K562 (cell line): ENCODE data around the gene FIZ1. TPM values are rescaled to one million over a fixed set of nuclear protein-coding genes. Genes with fewer than 3 reads are reported as not detected.

Source experiments
- ATAC-seq: fragments of 200-7000 bp; cut with Tn5 transposase; 3 replicates; pipeline ENCODE4 v1.9.1; 2020; ENCODE audit warnings: moderate library complexity
- BruUV-seq: library from RNA; stranded (reverse); fragments of 400-500 nt; replicated peaks from 2 replicates; lab custom pipeline; 2021; lab: Mats Ljungman, UMichigan
- CTCF ChIA-PET: fragments of 300-600 bp; formaldehyde crosslinking; extraction: SDS; loops from one replicate; lab custom pipeline; 2021; ENCODE audit warnings: low intra/inter-chr PET ratio; lab: Yijun Ruan, JAX
- POLR2A ChIA-PET: fragments of 300-600, 350-650 bp; sonication (Branson Sonifier 250); formaldehyde crosslinking; extraction: SDS; loops from one replicate; lab custom pipeline; 2021; ENCODE audit warnings: antibody characterized with exemption, inconsistent platforms; lab: Yijun Ruan, JAX
- DNase-seq, 4 experiments: peaks; one replicate each; pipeline versions ENCODE4 v3.0.0 to v3.0.0-alpha.2; 2011 to 2018; ENCODE audit warnings: low spot score in 3 of 4, mixed read lengths in 3 of 4; ENCODE audit errors: extremely low read depth in 1 of 4
- FAIRE-seq: peaks from 2 replicates; lab custom pipeline; 2011; peaks lifted over from hg19 to GRCh38; lab: Jason Lieb, UNC
- H2AFZ ChIP-seq: 2 replicates; pipeline ENCODE4 v1.6.0; 2011; ENCODE audit warnings: low read depth, low read length, control low read depth, inconsistent platforms
- H3K27ac ChIP-seq: fragments of 200-600 bp; 3 replicates; pipeline ENCODE4 v1.8.0; 2011; ENCODE audit warnings: low read depth, mild to moderate bottlenecking, control low read depth, inconsistent platforms, low read length, moderate library complexity, mixed read lengths; ENCODE audit errors: extremely low read depth
- H3K27me3 ChIP-seq, 2 experiments: fragments of 300-600 bp in 1 of 2; 2 replicates in 1 of 2; 3 replicates in 1 of 2; pipeline versions ENCODE4 v1.6.0 to v1.8.0; 2011; ENCODE audit warnings: inconsistent platforms in 2 of 2, low read length in 2 of 2, mild to moderate bottlenecking in 1 of 2, mixed read lengths in 1 of 2, moderate library complexity in 1 of 2; ENCODE audit not compliant: control insufficient read depth in 2 of 2, insufficient read depth in 2 of 2
- H3K36me3 ChIP-seq: fragments of 300-600 bp; 3 replicates; pipeline ENCODE4 v1.8.0; 2011; ENCODE audit warnings: mild to moderate bottlenecking, low read length, inconsistent platforms; ENCODE audit not compliant: control insufficient read depth, insufficient read depth
- H3K4me1 ChIP-seq, 2 experiments: fragments of 200-600 bp in 1 of 2; replicated peaks in 1 of 2; 2 replicates in 1 of 2; 3 replicates in 1 of 2; pipeline versions ENCODE4 v1.5.1 to v1.8.0; 2011; ENCODE audit warnings: inconsistent platforms in 2 of 2, low read length in 2 of 2, mild to moderate bottlenecking in 1 of 2, mixed read lengths in 1 of 2, moderate library complexity in 1 of 2; ENCODE audit not compliant: control insufficient read depth in 2 of 2, insufficient read depth in 2 of 2
- H3K4me2 ChIP-seq: 2 replicates; pipeline ENCODE4 v1.6.1; 2011; ENCODE audit warnings: low read length, control low read depth, inconsistent platforms, mixed read lengths; ENCODE audit not compliant: insufficient read depth
- H3K4me3 ChIP-seq: fragments of 200-600 bp; sonication (generic), shearing (Covaris generic); 2 replicates; pipeline ENCODE4 v1.5.1; 2016; ENCODE audit warnings: control low read depth, inconsistent platforms
- H3K79me2 ChIP-seq: fragments of 200-600 bp; 3 replicates; pipeline ENCODE4 v1.8.0; 2011; ENCODE audit warnings: low read length, inconsistent platforms; ENCODE audit not compliant: control insufficient read depth, insufficient read depth
- H3K9ac ChIP-seq, 2 experiments: 2 replicates each; pipeline versions ENCODE4 v1.6.0 to v1.6.1; 2011; ENCODE audit warnings: low read depth in 2 of 2, low read length in 2 of 2, control low read depth in 1 of 2, inconsistent platforms in 1 of 2, mild to moderate bottlenecking in 1 of 2, mixed read lengths in 1 of 2; ENCODE audit not compliant: insufficient read depth in 1 of 2
- H3K9me1 ChIP-seq: one replicate; pipeline ENCODE4 v1.6.0; 2011; ENCODE audit warnings: inconsistent platforms, mild to moderate bottlenecking, low read length, moderate library complexity; ENCODE audit not compliant: control insufficient read depth, insufficient read depth
- H3K9me3 ChIP-seq: replicated peaks from 2 replicates; pipeline ENCODE4 v1.5.1; 2011; ENCODE audit warnings: low read depth, low read length, inconsistent platforms; ENCODE audit not compliant: control insufficient read depth, insufficient read depth
- H4K20me1 ChIP-seq: replicated peaks from 2 replicates; pipeline ENCODE4 v1.6.1; 2011; ENCODE audit warnings: low read length, inconsistent platforms, mixed read lengths; ENCODE audit not compliant: control insufficient read depth, insufficient read depth
- MYBL2 ChIP-seq, 2 experiments: fragments of 450-650 bp in 1 of 2; sonication (generic) in 1 of 2; formaldehyde crosslinking in 1 of 2; IDR thresholded peaks; 2 replicates each; pipeline versions ENCODE4 v1.6.1 to v1.8.1; 2017 to 2022; ENCODE audit warnings: borderline replicate concordance in 1 of 2, inconsistent platforms in 1 of 2, low read depth in 1 of 2, mild to moderate bottlenecking in 1 of 2, missing genetic modification reagents in 1 of 2, moderate library complexity in 1 of 2
- POLR2G ChIP-seq: fragments of 200-400 bp; formaldehyde crosslinking; IDR thresholded peaks from 2 replicates; pipeline ENCODE4 v1.6.1; 2017; ENCODE audit warnings: low read depth, mild to moderate bottlenecking, antibody characterized with exemption, low read length, moderate library complexity
- SRSF9 ChIP-seq: fragments of 200-400 bp; formaldehyde crosslinking; IDR thresholded peaks from 2 replicates; pipeline ENCODE4 v1.6.1; 2017; ENCODE audit warnings: low read depth, low read length, borderline replicate concordance
- TAL1 ChIP-seq: fragments of 450-650 bp; IDR thresholded peaks from 2 replicates; pipeline ENCODE4 v1.6.1; 2016; ENCODE audit warnings: mild to moderate bottlenecking
- WGBS: fragments of 100-300 bp; shearing (Covaris generic); methylation state at CpG from one replicate; pipeline ENCODE4 v1.1.6; 2016; ENCODE audit warnings: low coverage, mixed read lengths; ENCODE audit not compliant: insufficient coverage; ENCODE audit errors: missing lambda C conversion rate; 5-methylcytosine and 5-hydroxymethylcytosine counted together
- in situ Hi-C: fragments of 300-500 bp; cut with MboI; formaldehyde crosslinking; loops from 4 replicates; pipeline ENCODE4 v1.15.0; 2018; ENCODE audit warnings: inconsistent platforms, mixed read lengths
- intact Hi-C: fragments of 100-400 bp; cut with micrococcal nuclease; formaldehyde crosslinking; loops from 2 replicates; pipeline ENCODE4 v1.14.2; 2022
- polyA plus RNA-seq, 8 experiments: library from polyadenylated mRNA; depleted of rRNA in 4 of 8; stranded (reverse) in 5 of 8; unstranded in 3 of 8; fragments of >200 nt; fragmentation: Nextera tagmentation in 2 of 8; fragmentation: Illumina TruSeq in 1 of 8; extraction: Ambion mirVana in 2 of 8; extraction: Trizol in 1 of 8; gene quantifications; 2 replicates each; pipeline versions ENCODE4 v1.2.1 to v1.2.3, GENCODE V29; 2011 to 2014; ENCODE audit warnings: inconsistent platforms in 1 of 8, missing spikeins in 1 of 8
- total RNA-seq, 7 experiments: library from RNA; depleted of rRNA in 6 of 7; stranded (reverse); fragments of >200 nt in 6 of 7; fragmentation: Illumina TruSeq in 2 of 7; extraction: Trizol in 2 of 7; gene quantifications; 2 replicates each; pipeline versions ENCODE4 v1.2.1 to v1.2.3, GENCODE V29; 2011 to 2021; ENCODE audit warnings: low replicate concordance in 1 of 7
- TF ChIP-seq, protein P1 (sequence below): fragments of 150-350 bp; conservative IDR thresholded peaks from 2 replicates; pipeline ENCODE4 v1.6.1; 2014; ENCODE audit warnings: low read length

The FIZ1 gene
- total and polyA plus RNA-seq, 9 of the 15 experiments (the other 6 are each of a cell fraction or from before 2014, with no cell fraction given) = 0.79 to 17.5 (median 5.5) TPM

DNA sequence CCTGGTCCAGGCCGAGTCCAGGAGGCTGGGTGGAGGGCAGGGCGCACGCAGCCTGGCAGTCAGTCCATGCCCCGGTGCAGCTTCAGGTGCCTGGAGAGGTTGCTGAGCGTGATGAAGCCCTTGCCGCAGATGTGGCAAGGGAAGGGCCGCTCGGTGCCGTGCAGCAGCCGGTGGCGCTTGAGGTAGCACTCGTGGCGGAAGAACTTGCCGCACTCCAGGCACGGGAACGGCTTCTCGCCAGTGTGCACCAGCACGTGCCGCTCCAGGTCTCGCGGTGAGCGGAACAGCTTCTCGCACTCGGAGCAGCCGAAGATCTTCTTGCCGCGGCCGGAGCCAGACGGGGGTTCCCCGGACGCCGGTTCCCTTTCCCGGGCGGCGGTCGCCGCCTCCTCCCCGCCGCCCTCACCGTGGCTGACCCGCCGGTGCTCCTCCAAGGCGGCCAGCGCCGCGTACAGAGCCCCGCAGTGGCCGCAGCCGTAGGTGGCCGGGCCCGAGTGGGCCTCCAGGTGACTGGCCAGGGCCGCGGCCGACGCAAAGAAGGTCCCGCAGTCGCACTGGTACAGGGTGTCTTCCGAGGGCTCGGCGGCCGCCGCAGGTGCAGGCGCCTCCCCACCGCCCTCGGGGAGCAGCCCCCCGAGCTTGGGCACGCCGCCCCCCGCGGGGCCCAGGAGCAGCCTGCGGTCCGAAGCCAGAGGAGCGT lies 6.8 kb downstream of the FIZ1 start:
- Histone ChIP-seq H3K9ac (no peak overlapping the region), H3K79me2 (no peaks in the 10 kb centered on the region), H3K9me3 (peaks cover 3% of the 10 kb centered on the region; the same call in 1 of the 2 replicates), H3K36me3 (peaks cover 39% of the 10 kb centered on the region; the same call in 2 of the 3 replicates), H3K27ac (no peak overlapping the region), H4K20me1 (no peaks in the 10 kb centered on the region), H3K9me1 (no peaks in the 10 kb centered on the region), H3K4me3 (no peak overlapping the region), H3K4me1 (peaks cover 6 to 24% of the 10 kb centered on the region in 2 experiments; a peak in 3 of 5 replicates), H3K27me3 (no peaks in the 10 kb centered on the region), H2AFZ (no peak overlapping the region), H3K4me2 (no peak overlapping the region)
- BruUV-seq = no TSS peak
- no peak for FAIRE-seq
- intact Hi-C loops = no loop called here
- DNase-seq = no peak
- no peak for TF ChIP-seq TAL1
- TF ChIP-seq SRSF9 = no peak
- TF ChIP-seq, protein P1, sequence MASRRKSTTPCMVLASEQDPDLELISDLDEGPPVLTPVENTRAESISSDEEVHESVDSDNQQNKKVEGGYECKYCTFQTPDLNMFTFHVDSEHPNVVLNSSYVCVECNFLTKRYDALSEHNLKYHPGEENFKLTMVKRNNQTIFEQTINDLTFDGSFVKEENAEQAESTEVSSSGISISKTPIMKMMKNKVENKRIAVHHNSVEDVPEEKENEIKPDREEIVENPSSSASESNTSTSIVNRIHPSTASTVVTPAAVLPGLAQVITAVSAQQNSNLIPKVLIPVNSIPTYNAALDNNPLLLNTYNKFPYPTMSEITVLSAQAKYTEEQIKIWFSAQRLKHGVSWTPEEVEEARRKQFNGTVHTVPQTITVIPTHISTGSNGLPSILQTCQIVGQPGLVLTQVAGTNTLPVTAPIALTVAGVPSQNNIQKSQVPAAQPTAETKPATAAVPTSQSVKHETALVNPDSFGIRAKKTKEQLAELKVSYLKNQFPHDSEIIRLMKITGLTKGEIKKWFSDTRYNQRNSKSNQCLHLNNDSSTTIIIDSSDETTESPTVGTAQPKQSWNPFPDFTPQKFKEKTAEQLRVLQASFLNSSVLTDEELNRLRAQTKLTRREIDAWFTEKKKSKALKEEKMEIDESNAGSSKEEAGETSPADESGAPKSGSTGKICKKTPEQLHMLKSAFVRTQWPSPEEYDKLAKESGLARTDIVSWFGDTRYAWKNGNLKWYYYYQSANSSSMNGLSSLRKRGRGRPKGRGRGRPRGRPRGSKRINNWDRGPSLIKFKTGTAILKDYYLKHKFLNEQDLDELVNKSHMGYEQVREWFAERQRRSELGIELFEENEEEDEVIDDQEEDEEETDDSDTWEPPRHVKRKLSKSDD = no peak
- TF ChIP-seq MYBL2 (IDR thresholded peaks at IDR 0.05; ENCODE audit: low read depth) = no peak
- no peak for TF ChIP-seq MYBL2 (CRISPR knock-in tag; IDR thresholded peaks at IDR 0.05; ENCODE audit: borderline replicate concordance)
- TF ChIP-seq POLR2G = peak; percentile 42
- ChIA-PET CTCF (no interaction called here), POLR2A (no interaction called here)
- 97% methylated on average over 15 of the region's 73 CpGs for WGBS
- in situ Hi-C loops = no loop called here
- no peak for ATAC-seq
